GM21390 (cell line): ENCODE data around the gene DUSP2.
"Not testable (repeated sequence)": the region's sequence is repeated elsewhere in the genome, so short reads cannot be mapped to it uniquely, and the experiment has no call there.

Experiments used
- ATAC-seq: cut with Tn5 transposase; IDR thresholded peaks from one replicate; pipeline ENCODE4 v1.9.1; 2021; ENCODE audit not compliant: unreplicated experiment

The DUSP2 gene

GRCh38 chr2:96148410-96149217, 3.4 kb upstream of the DUSP2 start:
- peak; percentile 33 for ATAC-seq

- no peak for ATAC-seq
Observed at GRCh38 chr2:96147593-96148201, 2.5 kb upstream of the DUSP2 start.

- ATAC-seq = no peak
Observed at GRCh38 chr2:96146881-96147592, 1.8 kb upstream of the DUSP2 start.

DNA sequence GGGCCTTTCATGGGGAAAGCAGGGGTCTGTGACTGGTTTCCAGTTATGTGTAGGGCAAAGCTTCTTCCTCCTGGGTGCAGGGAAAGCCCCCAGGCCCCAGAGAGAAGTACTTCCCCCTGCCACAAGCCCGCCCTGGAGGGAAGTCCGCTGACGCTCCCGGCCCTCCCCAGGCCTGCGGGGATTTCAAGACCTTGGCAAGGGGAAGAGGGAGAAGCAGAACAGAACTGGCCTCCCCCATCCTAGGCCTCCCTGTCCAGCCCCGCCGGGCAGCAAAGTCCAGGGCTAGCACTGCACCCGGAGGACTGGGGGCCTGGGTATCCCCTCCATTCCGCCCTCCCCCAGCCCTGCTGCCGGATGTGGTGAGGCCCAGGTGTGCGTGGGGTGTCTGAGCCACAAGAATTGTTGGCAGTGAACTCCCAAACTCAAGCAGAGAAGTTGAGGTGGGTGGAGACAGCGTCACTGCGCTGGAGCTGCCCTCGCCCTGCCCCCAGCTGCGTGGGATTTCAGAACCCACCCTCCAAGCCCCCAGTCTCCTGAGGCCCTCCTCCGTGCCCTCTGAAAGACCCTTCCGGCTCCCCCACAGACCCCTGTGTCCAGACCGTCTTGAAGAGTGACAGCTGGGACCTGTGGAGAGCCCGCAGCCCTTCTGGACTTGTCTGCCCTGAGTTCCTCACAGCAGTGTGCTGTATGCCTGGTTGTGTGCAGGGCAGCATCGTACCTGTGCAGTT, 1.1 kb upstream of the DUSP2 start:
- peak; percentile 31 for ATAC-seq

DNA sequence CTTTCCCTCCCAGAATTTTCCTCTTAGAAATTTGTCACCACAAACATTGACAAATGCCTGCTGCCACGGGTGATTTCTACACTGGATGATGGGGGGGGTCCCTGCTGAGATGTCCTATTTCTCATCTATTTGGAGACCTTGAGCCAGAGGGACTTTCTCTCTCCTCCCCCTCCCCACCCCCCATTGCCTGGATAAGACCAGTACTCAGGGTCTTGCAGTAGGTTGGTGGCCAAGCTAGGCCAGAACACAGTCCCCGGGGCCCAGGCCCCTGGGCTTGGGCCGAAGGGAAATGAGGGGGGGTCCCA, 560 bp upstream of the DUSP2 start:
- no peak for ATAC-seq

DNA sequence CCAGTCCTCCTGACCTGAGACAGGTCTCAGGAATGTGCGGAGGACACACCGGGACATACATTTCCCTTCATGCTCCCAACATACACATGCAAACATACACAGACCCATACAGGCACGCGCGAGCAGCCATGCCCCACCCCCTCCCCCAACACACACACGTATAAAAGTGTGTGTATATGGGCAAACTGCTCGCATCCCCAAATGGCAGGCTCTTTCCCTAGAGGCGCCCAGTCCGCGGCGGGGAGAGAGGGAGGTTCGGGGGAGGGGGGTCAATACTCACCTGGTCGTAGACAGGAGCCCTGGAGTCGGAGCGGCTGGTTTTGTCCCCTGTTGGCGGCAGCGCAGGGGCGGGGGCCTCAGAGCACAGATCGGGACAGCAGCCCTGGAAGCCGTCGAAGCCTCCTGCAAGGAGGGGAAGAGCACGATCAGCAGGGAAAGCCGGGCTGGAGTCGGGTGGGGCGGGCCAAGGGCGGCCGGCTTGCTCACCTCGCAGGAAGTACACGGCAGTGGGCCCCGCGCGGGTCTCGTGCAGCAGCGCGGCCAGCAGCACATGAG, 682 bp downstream of the DUSP2 start:
- ATAC-seq = no peak

DNA sequence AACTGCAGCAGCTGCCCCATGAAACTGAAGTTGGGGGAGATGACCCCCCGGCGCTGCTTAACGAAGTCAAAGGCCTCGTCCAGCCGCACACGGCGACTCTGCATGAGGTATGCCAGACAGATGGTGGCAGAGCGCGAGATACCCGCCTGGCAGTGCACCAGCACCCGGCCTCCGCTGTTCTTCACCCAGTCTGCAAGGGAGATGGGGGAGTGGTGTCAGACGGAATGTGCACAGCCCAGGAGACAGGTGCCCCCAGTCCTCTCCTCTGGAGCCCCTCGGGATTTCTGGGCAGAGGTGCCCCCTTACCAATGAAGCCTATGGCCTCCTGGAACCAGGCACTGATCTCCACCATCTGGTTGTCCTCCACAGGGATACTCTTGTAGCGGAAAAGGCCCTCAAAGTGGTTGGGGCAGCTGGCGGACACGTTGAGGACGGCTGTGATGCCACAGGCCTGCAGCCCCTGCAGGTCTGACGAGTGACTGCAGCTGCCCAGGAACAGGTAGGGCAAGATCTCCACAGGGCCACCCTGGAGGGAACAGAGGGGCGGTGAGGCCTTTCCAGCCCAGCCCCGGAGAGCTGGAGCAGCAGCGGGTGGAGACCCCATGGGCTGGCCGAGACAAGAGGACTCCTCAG, 1.3 kb downstream of the DUSP2 start:
- ATAC-seq = no peak

DNA sequence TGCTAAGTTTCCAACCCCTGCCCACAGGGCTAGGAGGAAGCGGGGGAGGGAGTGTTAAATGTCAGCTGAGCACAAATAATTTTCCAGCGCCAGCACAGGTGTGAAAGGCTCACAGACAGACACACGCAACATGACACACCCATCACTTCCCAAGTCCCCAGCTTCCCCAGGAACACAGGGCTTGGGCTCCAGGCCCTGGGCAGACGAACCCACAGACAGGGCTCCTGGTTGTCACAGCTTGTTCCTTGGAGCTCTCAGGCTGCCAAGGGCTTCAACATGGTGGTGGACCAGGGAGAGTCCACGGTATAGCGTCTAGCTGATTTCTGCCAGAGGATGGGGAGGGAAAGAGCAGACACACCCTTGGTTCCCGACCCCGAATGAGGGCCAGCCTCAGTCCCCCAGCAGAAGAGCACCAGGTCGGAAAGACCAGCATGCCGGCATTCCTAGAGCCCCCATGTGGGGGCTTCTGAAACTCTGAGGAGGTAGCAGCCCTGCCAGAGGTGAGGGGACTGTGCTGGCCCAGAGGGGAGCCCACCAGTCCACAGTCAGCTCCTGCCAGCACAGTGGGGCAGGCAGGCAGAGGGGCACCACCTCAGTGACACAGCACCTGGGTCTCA, 1.9 kb downstream of the DUSP2 start:
- ATAC-seq = no peak

DNA sequence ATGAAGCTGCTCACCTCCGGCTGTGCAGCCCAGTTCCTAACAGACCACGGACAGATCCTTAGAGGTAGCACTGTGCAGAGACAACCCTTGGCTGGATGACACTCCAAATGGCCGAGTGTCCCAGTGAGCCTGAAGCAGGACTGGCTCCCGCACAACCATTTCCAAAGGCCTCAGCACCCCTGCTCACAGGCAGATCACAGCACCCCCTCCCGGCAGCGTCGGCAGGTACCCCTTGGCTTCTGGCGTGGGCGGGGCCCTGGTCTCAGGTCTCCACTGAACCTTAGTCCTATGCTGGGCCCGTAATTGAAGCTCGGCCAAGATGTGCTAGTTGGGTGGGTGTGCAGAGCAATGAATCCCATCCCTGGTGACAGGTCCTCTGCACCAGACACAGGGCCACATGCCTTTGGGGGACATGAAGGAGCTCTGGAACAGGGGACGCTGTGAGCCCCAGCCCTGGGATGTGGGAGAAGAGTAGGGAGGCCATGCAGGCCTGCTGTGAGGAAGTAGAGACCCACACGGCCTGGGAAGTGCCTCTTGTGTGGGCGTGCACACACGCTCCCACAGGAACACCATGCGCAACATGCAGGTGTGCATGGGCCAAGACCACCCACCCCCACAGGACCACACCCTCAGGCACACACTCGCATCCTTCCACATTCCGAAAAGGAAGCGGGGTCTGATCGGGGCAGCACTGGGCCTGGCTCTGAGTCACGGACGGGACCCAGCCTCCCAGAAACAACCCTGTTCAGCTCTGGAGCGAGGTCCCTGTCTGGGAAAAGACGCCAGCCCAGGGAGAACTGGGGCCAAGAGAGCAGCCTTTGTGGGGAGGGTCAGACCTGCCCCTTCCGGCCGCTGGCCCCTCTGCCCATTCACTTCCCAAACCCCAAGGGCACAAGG, 2.8 kb downstream of the DUSP2 start:
- ATAC-seq = no peak

DNA sequence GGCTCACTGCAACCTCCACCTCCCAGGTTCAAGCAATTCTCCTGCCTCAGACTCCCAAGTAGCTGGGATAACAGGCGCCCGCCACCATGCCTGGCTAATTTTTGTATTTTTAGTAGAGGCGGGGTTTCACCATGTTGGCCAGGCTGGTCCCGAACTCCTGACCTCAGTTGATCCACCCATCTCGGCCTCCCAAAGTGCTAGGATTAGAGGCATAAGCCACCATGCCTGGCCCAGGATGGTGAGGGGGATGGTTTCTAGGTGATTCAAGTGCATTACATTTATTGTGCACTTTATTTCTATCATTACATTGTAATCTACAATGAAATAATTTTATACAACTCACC, 3.6 kb downstream of the DUSP2 start:
- ATAC-seq = not testable (repeated sequence)

DNA sequence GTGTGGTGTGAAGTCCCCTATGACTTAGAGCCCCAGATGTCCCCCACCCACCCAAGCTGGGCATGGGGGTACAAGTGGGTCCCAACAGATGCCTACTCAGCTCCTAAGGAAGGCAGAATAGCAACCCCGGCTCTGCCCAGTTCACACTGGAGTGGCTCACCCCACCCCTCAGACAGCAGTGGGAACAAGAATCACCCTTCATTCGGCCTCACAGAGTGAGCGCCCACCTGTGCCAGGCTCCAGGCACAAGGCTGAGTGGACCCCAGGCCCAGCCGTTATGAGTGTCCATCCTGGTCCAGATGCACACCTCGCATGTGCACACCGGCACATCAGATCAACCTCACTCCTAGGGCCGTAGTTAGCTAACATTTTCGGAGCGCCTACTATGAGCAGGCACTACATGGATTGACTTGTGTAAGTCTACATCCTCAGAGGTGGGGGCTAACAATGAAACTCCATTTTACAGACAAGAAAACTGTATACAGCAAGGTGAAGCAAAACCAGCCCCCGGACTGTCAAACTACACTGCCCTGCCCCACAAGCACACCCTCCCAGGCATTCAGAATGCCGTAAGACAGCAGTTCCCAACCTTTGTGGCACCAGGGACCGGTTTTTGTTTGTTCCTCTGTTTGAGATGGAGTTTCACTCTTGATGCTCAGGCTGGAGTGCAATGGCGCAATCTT, 4.2 kb downstream of the DUSP2 start:
- ATAC-seq = no peak

DNA sequence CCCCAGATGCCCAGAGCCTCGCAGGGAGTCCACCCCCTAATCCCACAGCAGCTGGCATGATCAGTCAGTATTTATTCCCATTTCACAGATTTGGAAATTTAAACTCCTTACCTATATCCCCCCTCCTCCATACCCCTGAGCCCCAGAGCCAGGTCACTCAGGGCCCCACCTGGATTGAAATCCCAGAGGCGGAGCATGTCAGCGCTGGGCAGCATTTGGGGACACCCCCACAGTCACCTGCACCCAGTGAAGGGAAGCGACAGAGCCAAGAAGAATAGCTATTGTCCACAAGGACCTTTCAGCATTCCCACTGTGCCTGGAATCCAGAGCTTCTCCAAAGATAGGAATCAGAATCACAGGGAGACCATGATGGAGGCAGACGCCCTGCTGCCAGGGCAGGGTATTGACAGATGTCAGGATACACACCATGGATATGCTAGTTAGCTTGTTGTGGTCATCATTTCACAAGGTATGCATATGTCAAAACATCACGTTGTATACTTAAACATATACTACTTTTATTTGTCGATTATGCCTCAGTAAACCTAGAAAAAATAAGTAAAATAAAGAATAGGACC, 6.0 kb downstream of the DUSP2 start:
- ATAC-seq = no peak

GRCh38 chr2:96138179-96139145, 6.8 kb downstream of the DUSP2 start, which contains the start of gene ASTL:
ASTL (minus strand) TSS chr2:96138502; CDS start chr2:96138436, 66 bp downstream.
- ATAC-seq = no peak

- no peak for ATAC-seq
Observed at GRCh38 chr2:96137321-96138178, 7.7 kb downstream of the DUSP2 start.

GRCh38 chr2:96136129-96136720, 9.0 kb downstream of the DUSP2 start:
- no peak for ATAC-seq

- no peak for ATAC-seq
Observed at GRCh38 chr2:96135621-96136020, 9.6 kb downstream of the DUSP2 start.
